IMR-90 (cell line): ENCODE measurements around the gene SYCE3. TPM values are rescaled to one million over a fixed set of nuclear protein-coding genes. Genes with fewer than 3 reads are reported as not detected.
A peak's percentile ranks its signal among the peaks of the same experiment; 100 is the strongest.

Source experiments
- ATAC-seq: fragments of 200-7000 bp; cut with Tn5 transposase; 2 replicates; pipeline ENCODE4 v1.9.1; 2020; ENCODE audit warnings: low read depth, mild to moderate bottlenecking, moderate library complexity
- BruUV-seq: library from RNA; stranded (reverse); fragments of 400-500 nt; replicated peaks from 2 replicates; lab custom pipeline; 2021; lab: Mats Ljungman, UMichigan
- CTCF ChIA-PET: fragments of 300-600 bp; formaldehyde crosslinking; extraction: SDS; loops from one replicate; lab custom pipeline; 2021; ENCODE audit warnings: antibody characterized with exemption; lab: Yijun Ruan, JAX
- POLR2A ChIA-PET: fragments of 300-600 bp; sonication (Branson Sonifier 250); formaldehyde crosslinking; loops from one replicate; lab custom pipeline; 2022; ENCODE audit warnings: antibody characterized with exemption; ENCODE audit not compliant: unreplicated experiment; lab: Charles Lee
- DNase-seq: peaks from one replicate; pipeline ENCODE4 v3.0.0; 2013
- H2AFZ ChIP-seq: replicated peaks from 2 replicates; pipeline ENCODE3; 2013; ENCODE audit warnings: low read length, mild to moderate bottlenecking; ENCODE audit not compliant: poor library complexity
- H2AK5ac ChIP-seq: 2 replicates; pipeline ENCODE4 v1.6.1; 2013; ENCODE audit warnings: low read depth, low read length, inconsistent platforms
- H2AK9ac ChIP-seq: replicated peaks from 2 replicates; pipeline ENCODE3; 2013; ENCODE audit warnings: mild to moderate bottlenecking, low read depth, low read length, moderate library complexity; ENCODE audit not compliant: poor library complexity
- H2BK120ac ChIP-seq: 2 replicates; pipeline ENCODE4 v1.6.1; 2013; ENCODE audit warnings: low read depth, low read length, inconsistent platforms
- H2BK15ac ChIP-seq: 3 replicates; pipeline ENCODE4 v1.6.1; 2013; ENCODE audit warnings: low read depth, low read length, inconsistent platforms
- H2BK20ac ChIP-seq: 2 replicates; pipeline ENCODE4 v1.6.1; 2013; ENCODE audit warnings: low read depth, mild to moderate bottlenecking, inconsistent platforms, low read length, moderate library complexity
- H2BK5ac ChIP-seq: 2 replicates; pipeline ENCODE4 v1.6.1; 2013; ENCODE audit warnings: mild to moderate bottlenecking, low read depth, low read length, inconsistent platforms; ENCODE audit not compliant: poor library complexity, severe bottlenecking
- H3K14ac ChIP-seq: replicated peaks from 2 replicates; pipeline ENCODE4 v1.6.1; 2013; ENCODE audit warnings: low read depth, low read length, inconsistent platforms
- H3K18ac ChIP-seq: 2 replicates; pipeline ENCODE4 v1.6.1; 2013; ENCODE audit warnings: low read depth, low read length, control low read depth
- H3K23ac ChIP-seq: 2 replicates; pipeline ENCODE4 v1.6.1; 2013; ENCODE audit warnings: low read depth, low read length, inconsistent platforms
- H3K27ac ChIP-seq: 2 replicates; pipeline ENCODE4 v1.5.1; 2013; ENCODE audit warnings: mild to moderate bottlenecking, control low read depth, low read length; ENCODE audit not compliant: insufficient read depth
- H3K27me3 ChIP-seq: 2 replicates; pipeline ENCODE4 v1.6.1; 2013; ENCODE audit warnings: low read length; ENCODE audit not compliant: control insufficient read depth, insufficient read depth
- H3K36me3 ChIP-seq: 2 replicates; pipeline ENCODE4 v1.6.1; 2013; ENCODE audit warnings: low read length, mixed read lengths; ENCODE audit not compliant: control insufficient read depth, insufficient read depth
- H3K4ac ChIP-seq: 2 replicates; pipeline ENCODE4 v1.6.1; 2013; ENCODE audit warnings: low read depth, low read length, inconsistent platforms
- H3K4me1 ChIP-seq: 2 replicates; pipeline ENCODE4 v1.6.1; 2013; ENCODE audit warnings: low read length, mixed read lengths; ENCODE audit not compliant: control insufficient read depth, insufficient read depth
- H3K4me2 ChIP-seq: 2 replicates; pipeline ENCODE4 v1.6.1; 2013; ENCODE audit warnings: low read depth, mild to moderate bottlenecking, control low read depth, low read length, moderate library complexity
- H3K4me3 ChIP-seq: 2 replicates; pipeline ENCODE4 v1.5.1; 2013; ENCODE audit warnings: low read depth, mild to moderate bottlenecking, control low read depth, low read length, moderate library complexity; ENCODE audit not compliant: insufficient read depth
- H3K56ac ChIP-seq: 2 replicates; pipeline ENCODE4 v1.6.1; 2013; ENCODE audit warnings: low read length, inconsistent platforms; ENCODE audit not compliant: insufficient read depth; ENCODE audit errors: extremely low read depth
- H3K79me1 ChIP-seq, 2 experiments: 2 replicates each; pipeline ENCODE4 v1.6.1; 2013; ENCODE audit warnings: low read length in 2 of 2, inconsistent platforms in 1 of 2, low read depth in 1 of 2
- H3K9ac ChIP-seq: 2 replicates; pipeline ENCODE4 v1.6.1; 2013; ENCODE audit warnings: low read depth, low read length, control low read depth
- H3K9me1 ChIP-seq: 2 replicates; pipeline ENCODE4 v1.6.1; 2013; ENCODE audit warnings: low read length, inconsistent platforms; ENCODE audit not compliant: insufficient read depth
- H3K9me3 ChIP-seq: 2 replicates; pipeline ENCODE4 v1.6.1; 2013; ENCODE audit warnings: low read length; ENCODE audit not compliant: control insufficient read depth, insufficient read depth
- H4K20me1 ChIP-seq: 2 replicates; pipeline ENCODE4 v1.6.1; 2013; ENCODE audit warnings: low read length, inconsistent platforms; ENCODE audit not compliant: insufficient read depth
- H4K5ac ChIP-seq: 2 replicates; pipeline ENCODE4 v1.6.1; 2013; ENCODE audit warnings: mild to moderate bottlenecking, low read depth, low read length, control low read depth
- H4K8ac ChIP-seq, 2 experiments: 2 replicates each; pipeline ENCODE4 v1.6.1; 2013; ENCODE audit warnings: low read depth in 2 of 2, low read length in 2 of 2, control low read depth in 1 of 2, inconsistent platforms in 1 of 2
- H4K91ac ChIP-seq: 2 replicates; pipeline ENCODE4 v1.6.1; 2013; ENCODE audit warnings: low read depth, low read length, inconsistent platforms; ENCODE audit not compliant: insufficient read depth
- BHLHE40 ChIP-seq: fragments of 150-350 bp; IDR thresholded peaks from 2 replicates; pipeline ENCODE4 v1.6.1; 2016; ENCODE audit warnings: mild to moderate bottlenecking, low read depth, low read length
- CEBPB ChIP-seq: IDR thresholded peaks from 2 replicates; pipeline ENCODE4 v1.6.1; 2012; ENCODE audit warnings: low read depth, low read length, improper control_type of control experiment
- CHD1 ChIP-seq: IDR thresholded peaks from 2 replicates; pipeline ENCODE4 v1.6.1; 2012; ENCODE audit warnings: low read depth, low read length, improper control_type of control experiment
- MAZ ChIP-seq: IDR thresholded peaks from 2 replicates; pipeline ENCODE4 v1.6.1; 2012; ENCODE audit warnings: low read depth, mild to moderate bottlenecking, low read length, improper control_type of control experiment, moderate library complexity, borderline replicate concordance
- NFE2L2 ChIP-seq: fragments of 150-350 bp; IDR thresholded peaks from 2 replicates; pipeline ENCODE4 v1.6.1; 2016; ENCODE audit warnings: low read depth, mild to moderate bottlenecking, low read length
- POLR2A ChIP-seq: IDR thresholded peaks from 2 replicates; pipeline ENCODE4 v1.6.1; 2012; ENCODE audit warnings: mild to moderate bottlenecking, low read depth, low read length
- RAD21 ChIP-seq: IDR thresholded peaks from 2 replicates; pipeline ENCODE4 v1.6.1; 2012; ENCODE audit warnings: low read length, improper control_type of control experiment
- WGBS, 2 experiments: methylation state at CpG; one replicate each; pipeline versions ENCODE4 v1.1.5 to v1.1.7; 2013; ENCODE audit warnings: missing lambda C conversion rate in 2 of 2; ENCODE audit not compliant: insufficient read length in 1 of 2; ENCODE audit errors: extremely low coverage in 2 of 2; 5-methylcytosine and 5-hydroxymethylcytosine counted together
- dilution Hi-C: fragments of 300-500 bp; cut with HindIII; formaldehyde crosslinking; loops from one replicate; pipeline ENCODE4 v1.14.3; 2018; ENCODE audit warnings: low sequenced_read_pairs; ENCODE audit not compliant: unreplicated experiment
- in situ Hi-C: fragments of 300-500 bp; cut with MboI; formaldehyde crosslinking; loops from 3 replicates; pipeline ENCODE4 v1.14.3; 2019; ENCODE audit warnings: low sequenced_read_pairs, inconsistent platforms, mixed read lengths
- intact Hi-C: fragments of 100-400 bp; cut with micrococcal nuclease; formaldehyde crosslinking; loops from 2 replicates; pipeline ENCODE4 v1.10.0; 2022
- polyA plus RNA-seq, 3 experiments: library from polyadenylated mRNA; depleted of rRNA; stranded (reverse); fragments of >200 nt; gene quantifications; 2 replicates each; pipeline ENCODE4 v1.2.3, GENCODE V29; 2012; ENCODE audit warnings: low replicate concordance in 1 of 3
- total RNA-seq: library from RNA; depleted of rRNA; stranded (reverse); fragments of >200 nt; gene quantifications from 2 replicates; pipeline ENCODE4 v1.2.3, GENCODE V29; 2012
- TF ChIP-seq, protein P1 (sequence below): fragments of 150-350 bp; IDR thresholded peaks from 2 replicates; pipeline ENCODE4 v1.6.1; 2016; ENCODE audit warnings: low read depth, mild to moderate bottlenecking, low read length, moderate library complexity, borderline replicate concordance
- TF ChIP-seq, protein P2 (sequence below): conservative IDR thresholded peaks from 2 replicates; pipeline ENCODE4 v1.5.1; 2012; ENCODE audit warnings: mild to moderate bottlenecking, low read depth, low read length, improper control_type of control experiment

The SYCE3 gene
- total and polyA plus RNA-seq, 2 of the 4 experiments (the other 2 are of a cell fraction): not detected

DNA sequence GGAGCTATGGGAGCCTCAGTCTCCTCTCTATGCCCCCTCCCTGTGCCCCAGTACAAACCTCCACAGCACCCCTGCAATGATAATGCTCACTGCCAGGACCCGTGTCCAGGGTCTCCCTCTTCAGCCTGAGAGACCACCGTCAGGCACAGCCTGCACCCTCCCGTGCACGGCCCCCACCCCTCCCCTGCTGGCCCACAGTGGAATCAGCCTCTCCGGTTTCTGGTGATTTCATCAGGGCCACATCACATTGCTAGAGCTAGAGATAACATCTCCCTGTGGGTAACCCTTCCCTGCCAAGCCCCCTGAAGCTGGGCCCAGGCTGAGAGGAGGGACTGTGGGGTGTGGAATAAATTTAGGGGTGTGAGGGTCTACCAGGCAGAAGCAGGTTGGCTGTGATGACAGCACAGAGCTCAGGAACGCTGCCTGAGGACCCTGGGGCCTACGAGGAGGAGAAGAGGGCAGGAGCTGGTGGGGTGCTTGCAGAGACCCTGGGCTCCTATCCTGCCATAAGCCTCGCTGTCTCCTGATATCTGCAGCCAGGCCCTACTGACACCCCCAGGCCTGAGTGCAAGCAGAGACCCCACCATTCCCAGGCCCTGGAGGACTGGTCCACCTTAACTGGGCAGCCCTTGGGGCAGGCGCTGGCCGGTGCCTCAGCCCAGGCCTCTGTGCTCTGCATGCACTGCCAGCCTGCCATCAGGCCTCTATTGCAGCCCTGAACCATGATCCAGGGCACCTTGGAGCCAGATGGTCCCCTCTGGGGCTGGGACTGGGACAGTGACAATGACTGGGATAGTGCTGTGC, 17.0 kb downstream of the SYCE3 start, which contains the start of gene KLHDC7B (continued):
- TF ChIP-seq, protein P1, sequence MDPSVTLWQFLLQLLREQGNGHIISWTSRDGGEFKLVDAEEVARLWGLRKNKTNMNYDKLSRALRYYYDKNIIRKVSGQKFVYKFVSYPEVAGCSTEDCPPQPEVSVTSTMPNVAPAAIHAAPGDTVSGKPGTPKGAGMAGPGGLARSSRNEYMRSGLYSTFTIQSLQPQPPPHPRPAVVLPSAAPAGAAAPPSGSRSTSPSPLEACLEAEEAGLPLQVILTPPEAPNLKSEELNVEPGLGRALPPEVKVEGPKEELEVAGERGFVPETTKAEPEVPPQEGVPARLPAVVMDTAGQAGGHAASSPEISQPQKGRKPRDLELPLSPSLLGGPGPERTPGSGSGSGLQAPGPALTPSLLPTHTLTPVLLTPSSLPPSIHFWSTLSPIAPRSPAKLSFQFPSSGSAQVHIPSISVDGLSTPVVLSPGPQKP: no peak

DNA sequence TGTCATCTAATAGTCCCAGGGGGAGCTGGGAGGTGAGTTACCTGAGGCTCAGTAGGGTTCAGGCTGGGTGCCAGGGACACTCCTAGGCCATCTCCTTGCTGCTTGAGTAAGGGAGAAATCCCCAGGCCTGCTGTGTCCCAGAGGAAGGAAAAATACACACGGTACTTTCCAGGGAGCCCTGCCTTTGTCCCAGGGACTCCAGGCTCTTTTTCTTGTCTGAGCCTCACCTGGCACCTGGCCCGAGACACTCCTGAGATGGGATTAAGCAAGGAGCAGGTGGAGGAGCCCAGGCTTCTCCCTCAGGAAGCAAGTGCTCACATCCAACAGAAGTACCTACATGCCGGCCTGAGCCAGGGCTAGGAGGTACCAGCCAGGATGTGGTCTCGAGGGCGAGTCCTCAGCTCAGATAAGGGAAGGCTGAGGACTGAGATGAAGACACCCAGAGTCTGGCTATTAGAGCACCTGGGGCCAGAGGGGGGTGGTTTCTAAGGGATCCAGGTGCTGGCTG, 17.9 kb downstream of the SYCE3 start:
- Histone ChIP-seq H3K4ac (0 out of 2 replicates have a peak overlapping the region, but pooled peaks have one; percentile 6), H4K91ac (peak overlapping the region; percentile 25; the same call in 1 of the 2 replicates), H4K8ac (peak overlapping the region in 1 of 2 experiments; percentile 19; a peak in 1 of 4 replicates), H3K36me3 (no peaks in the 10 kb centered on the region), H3K4me2 (no peak overlapping the region), H3K79me1 (no peaks in the 10 kb centered on the region), H2BK20ac (0 out of 2 replicates have a peak overlapping the region, but pooled peaks have one; percentile 0), H2BK120ac (peak overlapping the region; percentile 45; the same call in 1 of the 2 replicates), H3K27me3 (peaks cover 48% of the 10 kb centered on the region), H3K9me1 (0 out of 2 replicates have a peak, but pooled peaks cover 2% of the 10 kb centered on the region), H3K4me1 (peaks cover 3% of the 10 kb centered on the region), H2BK5ac (no peak overlapping the region), H3K23ac (peak overlapping the region; percentile 31), H3K56ac (no peak overlapping the region), H3K9me3 (no peaks in the 10 kb centered on the region), H4K5ac (no peak overlapping the region), H3K9ac (no peak overlapping the region), H3K4me3 (no peak overlapping the region), H3K14ac (no peak overlapping the region), H2AK9ac (no peak overlapping the region), H4K20me1 (no peaks in the 10 kb centered on the region), H2AFZ (peak overlapping the region; percentile 74), H2AK5ac (peak overlapping the region; percentile 58; the same call in 1 of the 2 replicates), H3K18ac (no peak overlapping the region), H2BK15ac (peak overlapping the region; percentile 47; the same call in 1 of the 3 replicates), H3K27ac (no peak overlapping the region)
- intact Hi-C loops (no loop called here), dilution Hi-C loops (no loop called here), in situ Hi-C loops (no loop called here)
- no TSS peak for BruUV-seq
- POLR2A ChIA-PET: no interaction called here
- 80% methylated on average over 1 of the region's 5 CpGs; no CpG with 5 or more reads in 1 of the 2 experiments for WGBS, 2 experiments
- ATAC-seq (no peak), DNase-seq (no peak)
- CTCF ChIA-PET: no interaction called here
- TF ChIP-seq BHLHE40 (no peak), NFE2L2 (no peak), POLR2A (no peak), CEBPB (no peak), CHD1 (no peak), RAD21 (no peak), MAZ (no peak)
- TF ChIP-seq, protein P2, sequence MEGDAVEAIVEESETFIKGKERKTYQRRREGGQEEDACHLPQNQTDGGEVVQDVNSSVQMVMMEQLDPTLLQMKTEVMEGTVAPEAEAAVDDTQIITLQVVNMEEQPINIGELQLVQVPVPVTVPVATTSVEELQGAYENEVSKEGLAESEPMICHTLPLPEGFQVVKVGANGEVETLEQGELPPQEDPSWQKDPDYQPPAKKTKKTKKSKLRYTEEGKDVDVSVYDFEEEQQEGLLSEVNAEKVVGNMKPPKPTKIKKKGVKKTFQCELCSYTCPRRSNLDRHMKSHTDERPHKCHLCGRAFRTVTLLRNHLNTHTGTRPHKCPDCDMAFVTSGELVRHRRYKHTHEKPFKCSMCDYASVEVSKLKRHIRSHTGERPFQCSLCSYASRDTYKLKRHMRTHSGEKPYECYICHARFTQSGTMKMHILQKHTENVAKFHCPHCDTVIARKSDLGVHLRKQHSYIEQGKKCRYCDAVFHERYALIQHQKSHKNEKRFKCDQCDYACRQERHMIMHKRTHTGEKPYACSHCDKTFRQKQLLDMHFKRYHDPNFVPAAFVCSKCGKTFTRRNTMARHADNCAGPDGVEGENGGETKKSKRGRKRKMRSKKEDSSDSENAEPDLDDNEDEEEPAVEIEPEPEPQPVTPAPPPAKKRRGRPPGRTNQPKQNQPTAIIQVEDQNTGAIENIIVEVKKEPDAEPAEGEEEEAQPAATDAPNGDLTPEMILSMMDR: no peak
- TF ChIP-seq, protein P1: no peak
